Activated effector memory CD4-positive, alpha-beta T cell treated with anti-CD3 and anti-CD28 coated beads, Interleukin-2, amount 50 U/mL, for 16 hours (primary cell): ENCODE data around the gene MAGI1.

Experiments
- DNase-seq: peaks from one replicate; pipeline ENCODE4 v3.0.0-alpha.2; 2020

Gene MAGI1

DNA sequence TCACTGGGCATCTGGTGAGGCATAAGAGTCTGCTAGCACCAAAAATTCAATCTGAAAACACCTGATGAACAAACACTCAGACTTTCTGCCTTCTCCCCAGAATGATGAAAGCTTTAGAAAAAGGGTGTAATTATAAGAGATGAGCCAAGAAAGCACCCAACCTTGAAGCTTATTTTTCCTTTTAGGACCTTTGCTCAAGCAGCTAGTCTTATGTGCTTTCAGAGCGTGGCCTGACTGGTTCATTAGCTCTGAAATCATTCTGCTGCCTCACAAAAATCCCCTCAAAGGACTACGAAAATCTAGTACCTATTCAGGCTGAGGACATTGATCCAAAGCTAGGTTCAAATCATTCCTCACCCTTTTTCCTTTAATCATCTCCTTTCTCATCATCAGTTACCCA is 662.3 kb downstream of the MAGI1 start:
- no peak for DNase-seq

DNA sequence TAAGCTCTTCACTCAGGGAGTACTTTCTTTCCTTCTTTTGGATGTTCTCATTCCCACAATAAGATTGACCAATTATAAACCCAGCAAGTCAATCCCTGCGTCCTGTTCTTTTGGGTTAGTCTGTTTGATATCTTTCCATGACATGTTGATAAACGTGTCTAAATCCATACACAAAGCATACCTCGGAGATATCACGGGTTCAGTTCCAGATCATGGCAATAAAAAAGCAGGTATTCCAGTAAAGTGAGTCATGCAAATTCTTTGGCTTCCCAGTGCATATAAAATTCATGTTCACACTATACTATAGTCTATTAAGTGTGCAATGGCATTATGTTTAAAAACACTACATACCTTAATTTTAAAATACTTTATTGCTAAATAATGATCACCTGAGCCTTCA is 667.7 kb downstream of the MAGI1 start:
- DNase-seq = no peak

DNA sequence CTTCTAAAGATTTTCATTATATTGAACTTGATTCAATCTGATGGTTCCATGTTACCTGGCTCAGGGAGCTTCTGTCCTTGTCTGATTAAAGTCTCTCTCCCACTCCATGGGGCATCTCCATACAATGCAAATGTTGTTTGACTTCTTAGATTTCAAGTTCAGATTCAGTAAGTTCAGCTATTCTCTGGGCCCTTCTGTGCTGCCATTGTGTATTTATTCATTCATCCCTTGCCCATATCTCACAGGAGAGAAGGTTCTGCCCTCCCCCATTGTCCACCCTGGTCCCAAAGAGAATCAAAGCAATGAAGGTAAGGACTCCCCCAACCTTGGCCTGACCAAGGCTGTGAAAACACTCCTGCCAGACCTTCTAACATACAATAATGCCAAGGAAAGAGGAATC is 669.9 kb downstream of the MAGI1 start:
- DNase-seq = no peak

DNA sequence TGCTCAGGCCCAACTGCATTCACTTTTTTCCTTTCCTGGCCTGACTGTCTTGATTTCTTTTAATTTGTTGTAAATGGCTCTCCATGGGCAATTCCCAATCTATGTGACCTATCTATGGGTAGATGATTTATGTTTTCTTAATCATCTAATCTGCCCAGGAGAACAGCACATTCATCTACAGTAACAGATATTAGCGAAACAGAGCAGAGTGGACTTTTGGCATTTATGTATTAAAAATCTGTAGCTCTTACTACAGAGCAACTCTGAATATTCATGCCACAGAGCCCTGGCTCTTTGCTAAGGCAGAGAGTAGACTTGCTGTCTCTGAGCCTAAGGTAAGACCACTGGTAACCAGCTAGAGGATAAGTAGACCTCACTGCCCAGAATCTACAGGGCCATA is 676.0 kb downstream of the MAGI1 start:
- no peak for DNase-seq

DNA sequence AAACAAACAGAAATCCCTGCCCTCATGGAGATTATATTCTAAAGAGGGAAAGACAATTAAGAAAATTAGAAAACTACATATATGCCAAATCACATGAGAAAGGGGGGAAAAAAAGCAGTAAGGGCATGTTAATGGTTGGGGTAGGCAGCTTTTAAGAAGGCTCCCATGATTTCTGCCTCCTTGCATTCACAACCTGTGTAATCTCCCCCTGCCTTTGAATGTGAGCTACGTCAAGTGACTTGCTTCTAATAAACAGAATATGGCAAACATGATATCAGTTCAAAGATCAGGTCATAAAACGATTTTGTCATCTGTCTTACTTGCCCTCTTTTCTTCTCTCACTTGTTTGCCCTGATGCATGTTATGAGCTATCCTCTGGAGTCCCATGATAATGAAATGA is 677.3 kb downstream of the MAGI1 start:
- DNase-seq = no peak

DNA sequence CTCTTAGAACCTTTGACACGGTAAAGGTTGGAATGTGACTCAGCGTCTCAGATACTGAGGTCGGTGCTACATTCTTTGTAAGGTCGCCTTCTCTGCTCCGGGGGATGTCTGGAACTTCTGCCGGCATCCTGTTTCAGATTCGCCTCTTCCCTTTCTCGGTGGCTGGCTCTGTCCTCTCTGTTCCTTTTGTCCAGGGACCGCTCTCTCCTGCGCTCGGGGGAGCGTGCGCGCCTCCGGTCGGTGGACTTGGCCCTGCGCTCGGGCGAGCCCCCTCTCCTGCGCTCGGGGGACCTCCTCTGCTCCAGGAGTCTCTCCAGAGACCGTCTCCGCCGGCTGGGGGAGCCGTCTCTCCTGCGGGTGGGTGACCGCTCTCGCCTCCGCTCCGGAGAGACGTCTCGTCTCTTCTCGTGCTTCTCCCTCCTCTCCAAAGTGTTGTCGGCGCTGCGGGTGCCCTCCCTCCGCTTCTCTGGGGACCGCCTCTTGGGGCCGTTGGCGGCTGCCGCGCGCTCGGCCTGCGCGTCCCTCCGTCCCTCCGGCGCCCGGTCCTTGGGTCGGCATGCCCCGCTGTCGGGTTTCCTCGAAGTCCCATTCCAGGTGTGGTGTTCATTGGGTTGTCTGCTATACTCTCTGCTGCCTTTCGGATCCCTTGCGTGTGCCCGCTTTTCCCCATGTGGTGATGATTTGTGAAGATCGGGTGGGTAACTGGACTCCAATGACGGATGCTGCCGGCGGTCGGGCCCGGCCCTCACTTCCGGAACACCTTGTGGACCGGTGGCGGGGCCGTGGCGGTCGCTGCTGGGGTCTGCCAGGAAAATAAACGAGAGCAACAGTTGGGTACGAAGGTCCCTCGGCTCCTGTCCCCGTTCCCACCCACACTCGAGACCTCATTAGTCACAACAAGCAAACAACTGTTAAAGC is 682.1 kb downstream of the MAGI1 start:
- DNase-seq = no peak

DNA sequence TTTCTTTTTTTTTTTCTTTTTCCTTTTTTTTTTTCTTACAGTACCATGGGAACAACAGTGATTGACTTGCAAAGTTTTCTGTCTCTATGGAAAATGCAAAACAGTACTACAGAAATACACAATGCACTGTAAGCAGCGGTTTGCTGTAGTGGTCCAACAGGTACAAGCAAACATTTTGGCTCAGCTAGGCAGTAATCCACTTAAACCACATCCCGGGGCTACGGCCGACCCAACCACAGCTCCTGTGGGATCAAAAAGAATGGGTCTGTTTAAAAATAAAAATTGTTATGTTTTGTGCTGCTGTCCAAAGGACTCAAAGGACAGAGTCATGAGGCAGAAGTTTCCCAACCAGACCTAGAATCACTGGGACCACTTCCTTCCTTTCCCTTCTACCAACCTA is 683.8 kb downstream of the MAGI1 start:
- no peak for DNase-seq

DNA sequence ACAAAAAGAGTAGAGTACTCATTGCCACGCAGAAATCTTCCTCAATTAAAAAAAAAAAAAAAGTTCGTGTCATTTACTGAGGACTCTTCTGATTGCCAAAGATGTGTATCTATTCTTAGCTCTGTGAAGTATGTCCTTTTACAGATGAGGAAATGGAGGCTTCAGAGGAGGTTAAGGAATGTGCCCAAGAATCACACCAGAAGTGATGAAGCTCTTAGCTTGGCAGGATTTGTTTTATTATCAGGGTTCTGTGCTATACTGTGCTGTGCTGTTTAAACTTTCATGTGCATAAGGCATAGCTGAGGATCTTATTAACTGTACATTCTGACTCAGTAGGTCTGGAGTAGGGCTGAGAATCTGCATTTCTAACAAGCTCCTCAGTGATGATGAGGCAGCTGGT is 685.8 kb downstream of the MAGI1 start:
- no peak for DNase-seq

DNA sequence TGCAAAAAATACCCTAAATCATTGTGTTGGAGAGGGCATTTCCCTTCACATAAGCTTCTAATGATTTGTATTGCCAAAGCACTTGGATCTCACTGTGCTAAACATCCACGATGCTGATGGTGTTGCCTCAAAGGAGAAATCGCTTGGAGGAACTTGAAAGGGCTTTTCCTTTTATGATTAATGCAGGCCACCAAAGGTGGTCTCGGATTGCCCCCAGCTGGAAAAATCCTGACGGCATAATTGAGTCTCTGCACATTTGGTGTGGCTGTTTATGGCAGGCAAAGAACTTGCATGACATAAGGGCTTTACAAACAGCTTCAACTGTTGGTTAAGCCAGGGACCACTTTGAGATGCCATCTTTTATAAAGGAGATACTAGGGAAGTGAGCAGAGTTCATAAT is 687.0 kb downstream of the MAGI1 start:
- DNase-seq = no peak

DNA sequence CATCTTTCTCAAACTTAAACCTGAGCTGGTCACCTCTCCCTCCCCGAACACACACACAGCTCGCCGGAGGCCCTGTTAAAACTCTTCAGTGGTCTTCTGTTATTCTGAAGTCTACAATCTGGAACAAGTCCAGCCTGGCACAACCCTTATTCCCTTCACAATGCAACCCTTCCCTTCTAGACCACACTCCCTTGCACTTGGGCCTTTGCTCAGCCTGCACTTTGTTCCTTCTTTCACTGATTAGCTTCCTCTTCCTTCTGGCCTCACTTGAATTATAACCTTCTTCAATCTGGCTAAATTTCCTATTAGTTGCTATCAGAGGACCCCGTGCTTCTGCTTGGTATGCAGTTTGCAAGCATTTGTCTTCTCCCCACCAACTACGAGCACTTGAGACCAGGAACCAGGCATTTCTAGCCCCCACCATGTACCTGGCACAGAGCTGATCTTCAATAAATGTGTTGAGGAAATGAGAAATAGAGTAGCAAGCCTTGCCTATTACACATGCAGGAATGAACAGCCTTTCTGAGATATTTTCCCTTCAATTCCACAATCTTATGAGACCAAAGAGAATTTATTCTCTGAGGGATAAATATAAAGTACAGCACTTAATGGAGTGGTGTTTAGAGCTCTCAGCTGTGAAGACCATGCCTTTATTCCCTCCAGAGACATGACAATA is 687.8 kb downstream of the MAGI1 start:
- DNase-seq = no peak

DNA sequence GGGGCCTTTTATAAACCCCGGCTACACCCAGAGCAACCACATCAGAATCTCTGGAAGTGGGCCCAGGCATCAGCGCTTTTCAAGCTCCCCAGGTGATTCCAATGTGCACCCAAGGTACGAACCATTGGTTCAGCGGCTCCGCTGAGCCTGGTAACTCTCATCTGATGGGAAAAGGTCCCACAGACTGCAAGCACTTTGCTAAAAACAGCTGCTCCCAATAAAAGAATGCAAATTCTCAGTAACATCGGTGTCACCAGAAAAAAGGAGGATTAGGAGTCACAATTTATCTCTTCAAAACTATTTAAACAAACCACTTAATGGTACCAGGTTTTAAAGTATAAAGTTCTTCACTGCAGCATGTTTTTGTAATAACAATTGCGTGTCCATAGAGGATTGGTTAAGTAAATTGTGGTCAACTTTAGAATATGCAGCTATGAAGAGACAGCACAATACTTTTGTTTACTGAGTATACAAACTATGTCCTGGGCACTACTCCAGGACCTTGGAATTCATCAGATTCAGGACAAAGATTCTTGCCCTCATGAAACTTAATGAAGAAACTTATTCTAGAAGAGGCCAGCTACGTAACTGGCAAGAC is 690.2 kb downstream of the MAGI1 start:
- DNase-seq = no peak

DNA sequence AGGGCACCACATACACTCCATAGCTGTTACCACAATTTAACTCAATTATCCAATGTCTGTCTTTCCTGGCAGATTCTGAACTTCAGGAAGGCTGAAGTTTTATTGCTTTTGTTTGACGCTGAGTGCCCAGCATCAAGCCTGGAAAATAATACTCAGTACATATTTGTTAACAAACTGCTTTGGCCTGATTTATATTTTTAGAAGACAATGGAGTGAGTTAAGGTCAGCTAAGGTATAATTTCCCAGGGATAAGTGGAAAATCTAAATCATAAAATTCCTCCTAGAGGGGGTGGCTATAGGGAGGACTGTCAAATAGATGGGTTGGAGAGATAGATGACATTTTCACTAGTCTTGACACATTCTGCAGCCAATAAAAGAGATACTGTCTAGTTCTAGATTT is 691.6 kb downstream of the MAGI1 start:
- DNase-seq = no peak

DNA sequence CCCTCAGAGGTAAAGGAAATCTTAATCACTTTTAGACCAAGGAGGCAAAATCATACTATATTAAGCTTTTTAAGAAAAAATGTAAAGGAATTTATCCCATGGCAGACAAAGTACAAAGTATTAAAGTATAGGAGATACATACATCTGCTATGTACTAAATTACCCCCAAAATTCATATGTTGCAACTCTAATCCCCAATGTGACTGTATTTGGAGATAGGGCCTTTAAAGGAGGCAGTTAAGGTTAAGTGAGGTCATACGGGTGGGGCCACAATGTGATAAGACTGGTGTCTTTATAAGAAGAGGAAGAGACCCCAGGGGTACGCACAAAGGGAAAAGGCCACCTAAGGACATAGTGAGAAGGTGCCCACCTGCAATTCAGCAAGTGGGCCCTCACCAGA is 693.9 kb downstream of the MAGI1 start:
- no peak for DNase-seq

DNA sequence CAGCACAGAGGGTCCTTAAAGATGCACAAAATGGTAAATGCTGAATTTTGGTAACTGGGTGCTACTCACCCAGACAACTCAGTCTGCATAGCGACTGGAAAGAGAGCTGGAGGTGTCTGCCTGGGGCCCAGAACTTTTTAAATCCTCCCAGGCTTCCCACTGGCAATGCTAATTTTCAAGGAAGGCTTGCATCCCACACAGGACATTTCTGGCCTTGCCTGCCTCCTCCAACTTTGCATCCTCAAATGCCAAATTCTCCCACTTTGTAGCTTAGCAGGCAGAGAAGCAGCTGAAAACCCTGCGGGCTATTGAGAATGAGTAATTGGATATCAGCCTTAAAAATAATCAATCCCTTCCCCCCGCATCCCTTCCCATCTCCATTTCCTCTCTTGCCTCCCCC is 694.3 kb downstream of the MAGI1 start:
- no peak for DNase-seq

DNA sequence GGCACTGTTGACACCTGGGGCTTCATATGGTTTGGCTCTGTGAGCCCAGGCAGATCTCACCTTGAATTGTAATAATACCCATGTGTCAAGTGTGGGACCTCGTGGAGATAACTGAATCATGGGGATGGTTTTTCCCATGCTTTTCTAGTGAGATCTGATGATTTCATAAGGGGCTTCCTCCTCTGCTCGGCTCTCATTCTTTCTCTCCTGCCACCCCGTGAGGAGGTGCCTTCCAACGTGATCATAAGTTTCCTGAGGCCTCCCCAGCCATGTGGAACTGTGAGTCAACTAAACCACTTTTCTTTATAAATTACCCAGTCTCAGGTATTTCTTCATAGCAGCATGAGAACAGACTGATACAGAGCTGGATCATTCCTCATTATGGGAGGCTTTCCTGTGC is 695.0 kb downstream of the MAGI1 start:
- no peak for DNase-seq

DNA sequence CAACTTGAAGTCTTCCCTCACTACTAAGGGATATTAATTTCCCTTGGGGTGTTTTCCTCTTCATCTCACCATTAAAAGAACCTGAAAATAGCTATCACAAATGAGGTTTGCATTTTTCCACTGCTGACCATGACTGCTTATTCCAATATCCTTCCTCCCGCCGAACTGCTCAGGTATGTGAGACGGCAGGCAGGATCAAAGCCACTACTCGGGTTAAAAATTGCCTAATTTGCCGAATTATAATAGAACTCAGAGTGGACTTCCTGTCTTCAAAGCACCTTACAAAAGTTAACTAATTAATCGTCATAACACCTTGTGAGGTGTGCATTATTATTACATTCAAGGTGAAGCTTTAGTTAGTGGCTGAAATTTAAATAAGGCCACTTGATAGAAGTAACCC is 695.7 kb downstream of the MAGI1 start:
- DNase-seq = no peak

DNA sequence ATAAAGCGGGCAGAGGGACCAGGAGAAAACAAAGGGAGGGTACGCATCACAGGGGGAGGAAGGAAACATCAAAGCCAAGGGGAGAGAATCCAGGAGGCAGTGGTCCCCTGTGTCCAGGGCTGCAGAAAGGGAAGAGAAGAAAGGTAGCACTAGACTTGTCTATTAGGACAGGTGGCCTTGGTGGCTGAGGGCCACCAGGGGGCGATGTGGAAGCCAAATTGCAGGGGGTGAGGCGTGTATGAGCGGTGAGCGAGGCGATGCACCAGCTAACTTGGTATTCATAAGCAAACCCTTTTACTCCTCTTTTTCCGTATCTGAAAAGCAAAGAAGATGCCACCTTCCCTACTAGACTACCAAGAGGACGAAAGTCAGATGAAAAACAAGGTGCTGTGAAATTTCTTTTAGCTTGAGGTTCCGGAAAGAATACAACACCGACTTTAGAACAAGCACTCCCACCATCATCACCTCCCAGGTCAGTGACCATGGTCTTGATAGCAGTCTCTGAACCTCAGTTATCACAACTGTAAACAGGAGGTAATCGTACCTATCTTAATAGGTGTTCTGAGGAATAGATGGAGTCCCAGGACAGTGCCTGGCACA is 696.5 kb downstream of the MAGI1 start:
- no peak for DNase-seq

DNA sequence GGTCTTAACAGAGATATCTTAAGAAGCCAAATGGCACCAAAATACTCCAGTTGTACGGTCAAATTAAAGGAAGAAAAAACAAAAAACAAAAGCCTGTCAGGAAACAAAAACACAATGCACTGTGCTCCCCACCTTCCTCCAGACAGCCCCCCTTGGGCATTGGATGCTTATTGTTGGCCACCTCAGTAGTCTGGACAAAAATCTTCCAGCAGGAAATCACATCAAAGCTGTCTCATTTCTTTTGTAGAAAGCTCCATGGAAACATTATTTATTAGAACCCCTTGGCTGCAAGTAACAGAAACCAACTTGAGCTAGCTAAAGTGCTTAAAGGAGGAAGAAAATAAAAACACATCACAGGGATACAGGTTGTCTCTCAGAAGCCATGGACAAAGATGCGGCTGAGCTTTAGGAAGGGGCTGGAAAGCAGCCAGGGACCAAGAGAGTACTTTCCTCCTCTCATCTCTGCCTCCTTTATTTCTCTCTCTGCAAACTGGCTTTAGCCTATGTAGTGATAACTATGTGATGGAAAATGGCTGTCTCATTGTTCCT is 699.5 kb downstream of the MAGI1 start:
- no peak for DNase-seq

DNA sequence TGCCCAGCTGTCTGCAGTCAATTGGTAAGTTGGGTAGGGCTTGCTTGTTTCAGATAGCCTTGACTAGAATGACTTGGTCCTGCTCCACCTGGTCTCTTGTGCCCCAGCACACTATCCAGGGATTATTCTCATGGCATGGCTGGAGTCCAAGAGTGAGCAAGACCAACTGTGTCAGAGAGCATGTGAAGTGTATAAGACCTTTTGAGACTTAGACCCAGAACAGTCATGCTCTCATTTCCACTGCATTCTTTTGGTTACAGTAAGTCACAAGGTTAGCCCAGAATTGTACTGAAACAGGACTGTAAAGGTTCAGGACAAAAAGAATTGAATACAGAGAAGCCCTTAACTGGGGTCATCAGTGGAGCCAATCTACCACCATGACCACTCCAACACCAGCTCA is 700.1 kb downstream of the MAGI1 start:
- DNase-seq = no peak

DNA sequence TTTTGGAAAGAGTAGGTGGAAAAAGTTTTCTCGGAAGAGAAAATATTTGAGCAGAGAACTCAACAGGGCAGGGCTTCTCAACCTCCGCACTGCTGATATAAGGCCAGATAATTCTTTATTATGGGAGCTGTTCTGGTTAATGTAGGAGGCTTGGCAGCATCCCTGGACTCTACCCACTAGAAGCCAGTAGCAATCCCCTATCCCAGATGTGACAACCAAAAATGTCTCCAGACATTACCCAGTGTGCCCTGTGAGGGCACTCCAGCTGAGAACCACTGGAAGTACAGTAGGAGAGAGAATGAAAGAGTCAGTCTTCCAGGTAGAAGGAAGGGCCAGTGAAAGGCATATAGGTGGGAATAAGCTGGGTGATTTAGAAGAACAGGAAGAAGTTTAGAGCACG is 703.1 kb downstream of the MAGI1 start:
- DNase-seq = no peak

DNA sequence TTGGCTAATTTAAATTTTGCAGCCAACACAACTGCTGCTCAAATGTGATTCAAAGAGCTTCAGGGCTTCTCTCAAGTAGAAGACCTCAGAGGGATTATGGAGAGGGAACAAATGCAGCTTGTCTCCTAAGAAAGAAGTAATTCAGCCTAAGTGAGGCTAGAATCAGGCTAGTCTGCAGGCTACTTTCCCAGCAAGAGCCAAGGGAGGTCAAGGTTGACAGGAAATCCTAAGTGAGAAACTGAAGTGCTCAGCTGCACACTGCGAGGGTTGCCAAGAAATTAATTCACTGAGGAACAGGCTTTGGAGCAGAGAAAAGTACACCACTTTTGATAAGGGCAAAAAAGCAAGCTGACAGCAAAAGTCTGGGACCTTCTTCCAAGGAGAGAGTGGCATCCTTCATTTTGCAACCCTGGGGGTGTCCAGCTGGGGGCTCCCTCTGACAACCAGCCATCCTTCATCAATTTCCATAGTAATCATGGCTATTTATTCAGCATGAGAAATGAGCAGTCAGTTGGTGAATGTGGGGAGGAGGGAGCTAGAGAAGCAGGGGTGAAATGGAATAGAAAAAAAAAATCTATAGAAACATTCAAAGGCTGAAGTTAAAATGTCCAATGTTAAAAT is 704.6 kb downstream of the MAGI1 start:
- no peak for DNase-seq

DNA sequence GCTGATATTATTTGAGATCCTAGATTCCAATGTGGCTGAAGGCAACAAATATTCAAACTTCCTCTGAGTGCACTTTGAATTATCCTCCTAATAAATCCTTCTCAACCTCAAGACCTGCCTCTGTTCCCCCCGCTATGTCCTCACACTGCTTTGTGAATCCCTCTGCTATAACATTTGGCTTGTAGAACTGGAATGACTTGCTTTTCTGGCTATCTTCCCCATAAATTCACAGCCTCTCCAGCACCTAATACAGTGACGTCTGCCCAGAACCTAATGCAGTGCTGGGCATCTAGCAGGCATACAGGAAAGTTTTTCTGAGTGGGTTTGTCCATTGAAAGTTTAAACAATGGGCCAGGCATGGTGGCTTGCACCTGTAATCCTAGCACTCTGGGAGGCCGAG is 707.0 kb downstream of the MAGI1 start:
- DNase-seq = no peak

DNA sequence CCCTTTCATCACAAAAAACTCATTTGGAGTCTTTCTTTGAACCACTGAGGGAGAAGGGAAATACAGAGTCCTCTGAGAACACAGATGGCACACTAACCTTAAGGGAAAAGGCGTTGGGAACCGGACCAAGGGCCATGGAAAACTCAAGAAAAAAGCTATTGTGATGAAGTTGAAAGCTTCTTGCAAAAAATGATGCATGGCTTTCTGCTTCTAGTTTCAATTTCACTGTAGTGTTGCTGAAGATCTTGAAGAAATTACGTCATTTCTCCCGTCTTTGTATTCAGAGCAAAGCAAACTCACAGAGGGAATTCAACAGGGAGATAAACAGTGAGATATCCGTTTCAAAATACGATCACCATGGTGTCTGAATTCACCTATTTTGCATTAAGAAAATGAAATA is 708.6 kb downstream of the MAGI1 start:
- no peak for DNase-seq
